ENCODE results near the gene CTCF. TPM values are rescaled to one million over a fixed set of nuclear protein-coding genes. Genes with fewer than 3 reads are reported as not detected.

The CTCF gene
- total and polyA plus RNA-seq, 10 of the 15 experiments (the other 5 are each of a cell fraction or from before 2014, with no cell fraction given) = 9.1 to 55.0 (median 41.8) TPM

- Histone ChIP-seq H3K9ac (ENCODE audit: control insufficient read depth, insufficient read depth, low read length) (no peak overlapping the region), H3K4me2 (ENCODE audit: control insufficient read depth, insufficient read depth) (no peak overlapping the region), H3K27me3 (replicated peaks in 1 of 2; ENCODE audit: control insufficient read depth in 2 of 2, insufficient read depth in 2 of 2, low read length in 1 of 2) (no peaks in the 10 kb centered on the region), H3K27ac (ENCODE audit: control insufficient read depth, insufficient read depth) (no peak overlapping the region), H3K79me2 (ENCODE audit: control insufficient read depth, insufficient read depth, low read length) (no peaks in the 10 kb centered on the region), H4K20me1 (ENCODE audit: control insufficient read depth, insufficient read depth) (no peaks in the 10 kb centered on the region), H3K4me3 (no peak overlapping the region), H3K36me3 (ENCODE audit: control insufficient read depth in 2 of 2, insufficient read depth in 2 of 2, low read length in 1 of 2) (peaks cover 11 to 12% of the 10 kb centered on the region in 2 experiments), H3K4me1 (ENCODE audit: control insufficient read depth, insufficient read depth, low read length) (no peaks in the 10 kb centered on the region), H2AFZ (ENCODE audit: control insufficient read depth, low read depth, low read length) (no peak overlapping the region), H3K9me3 (replicated peaks; ENCODE audit: control insufficient read depth, insufficient read depth, low read length) (no peaks in the 10 kb centered on the region)
- DNase-seq (ENCODE audit: low read depth, low spot score) = no peak
- CTCF ChIA-PET = no interaction called here
- TF ChIP-seq SMAD5 (IDR thresholded peaks at IDR 0.05; ENCODE audit: low read depth) (no peak), SUPT20H (IDR thresholded peaks at IDR 0.05; ENCODE audit: borderline replicate concordance, control insufficient read depth, low read depth, low read length) (no peak), KLF5 (IDR thresholded peaks at IDR 0.05; ENCODE audit: partially characterized antibody) (no peak), CHD1 (IDR thresholded peaks at IDR 0.05; ENCODE audit: low read depth, low read length) (no peak), JUND (IDR thresholded peaks at IDR 0.05; ENCODE audit: low read depth, low read length) (no peak), BACH1 (IDR thresholded peaks at IDR 0.05; ENCODE audit: borderline replicate concordance) (no peak), ZNF622 (IDR thresholded peaks at IDR 0.05) (no peak), NFIC (IDR thresholded peaks at IDR 0.05; ENCODE audit: low read depth, low read length) (no peak), SIN3A (IDR thresholded peaks at IDR 0.05; ENCODE audit: low read depth, low read length) (no peak), STAT1 (conservative IDR thresholded peaks at IDR 0.05) (no peak), HDGF (IDR thresholded peaks at IDR 0.05) (no peak), TARDBP (IDR thresholded peaks at IDR 0.05; ENCODE audit: borderline replicate concordance) (no peak), POU2F2 (IDR thresholded peaks at IDR 0.05; ENCODE audit: borderline replicate concordance, low read depth, low read length) (no peak), EP300 (IDR thresholded peaks at IDR 0.05; ENCODE audit: borderline replicate concordance in 1 of 2, control insufficient read depth in 1 of 2, low read depth in 2 of 2, low read length in 2 of 2) (no peak), SMARCA5 (IDR thresholded peaks at IDR 0.05) (no peak), CBX3 (IDR thresholded peaks at IDR 0.05; ENCODE audit: borderline replicate concordance, low read depth) (no peak), ETV6 (conservative IDR thresholded peaks at IDR 0.05 in 1 of 2, IDR thresholded peaks at IDR 0.05 in 1 of 2; ENCODE audit: borderline replicate concordance in 1 of 2, low read depth in 1 of 2) (no peak), EZH2 (IDR thresholded peaks at IDR 0.05; ENCODE audit: borderline replicate concordance, control insufficient read depth, low read depth, low read length) (no peak)
- in situ Hi-C loops (cut with MboI) (no loop called here), intact Hi-C loops (cut with micrococcal nuclease; ENCODE audit: unreplicated experiment) (no loop called here)
- no TSS peak for BruUV-seq (replicated peaks)
- WGBS (ENCODE audit: insufficient coverage, insufficient replicate concordance, low lambda C conversion rate, missing lambda C conversion rate) = 97% methylated on average over 34 of the region's 68 CpGs
- RAD21 ChIA-PET (ENCODE audit: unreplicated experiment) = no interaction called here
- no peak for ATAC-seq
- POLR2A ChIA-PET = no interaction called here
- FAIRE-seq = no peak
- SMC1A ChIA-PET (ENCODE audit: uncharacterized antibody, unreplicated experiment) = no interaction called here
These were observed 90.9 kb downstream of the CTCF start for GRCh38 chr16:67653128-67653788.
